GM10248 (cell line): ENCODE results near the gene SMIM35.

Source experiments
- CTCF ChIA-PET: fragments of 300-600 bp; sonication (Branson Sonifier 250); formaldehyde crosslinking; extraction: SDS; loops from one replicate; lab custom pipeline; 2021; ENCODE audit warnings: antibody characterized with exemption; lab: Yijun Ruan, JAX
- POLR2A ChIA-PET: fragments of 350-650 bp; sonication (Branson Sonifier 250); formaldehyde crosslinking; extraction: SDS; loops from one replicate; lab custom pipeline; 2020; ENCODE audit warnings: antibody characterized with exemption; lab: Yijun Ruan, JAX
- DNase-seq: peaks from one replicate; pipeline ENCODE4 v3.0.0; 2012; ENCODE audit errors: extremely low spot score
- TF ChIP-seq, protein P1 (sequence below): IDR thresholded peaks from 2 replicates; pipeline ENCODE4 v1.5.1; 2012; ENCODE audit warnings: mild to moderate bottlenecking, low read depth; ENCODE audit errors: extremely low read depth, missing control alignments, control extremely low read depth

SMIM35 gene

DNA sequence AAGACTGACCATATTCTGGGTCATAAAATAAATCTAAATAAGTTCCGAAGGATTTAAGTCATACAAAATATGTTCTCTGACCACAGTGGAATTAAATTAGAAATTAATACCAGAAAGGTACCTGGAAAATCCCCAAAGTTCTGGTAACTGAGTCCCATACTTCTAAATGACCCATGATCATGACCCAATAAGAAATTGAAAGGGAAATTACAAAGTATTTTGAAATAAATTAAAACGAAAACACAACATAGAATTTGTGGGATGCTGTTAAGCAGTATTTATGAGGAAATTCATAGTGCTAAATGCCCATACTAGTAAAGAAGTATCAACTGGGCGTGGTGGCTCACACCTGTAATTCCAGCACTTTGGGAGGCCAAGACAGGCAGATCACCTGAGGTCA, 123.9 kb downstream of the SMIM35 start:
- TF ChIP-seq, protein P1, sequence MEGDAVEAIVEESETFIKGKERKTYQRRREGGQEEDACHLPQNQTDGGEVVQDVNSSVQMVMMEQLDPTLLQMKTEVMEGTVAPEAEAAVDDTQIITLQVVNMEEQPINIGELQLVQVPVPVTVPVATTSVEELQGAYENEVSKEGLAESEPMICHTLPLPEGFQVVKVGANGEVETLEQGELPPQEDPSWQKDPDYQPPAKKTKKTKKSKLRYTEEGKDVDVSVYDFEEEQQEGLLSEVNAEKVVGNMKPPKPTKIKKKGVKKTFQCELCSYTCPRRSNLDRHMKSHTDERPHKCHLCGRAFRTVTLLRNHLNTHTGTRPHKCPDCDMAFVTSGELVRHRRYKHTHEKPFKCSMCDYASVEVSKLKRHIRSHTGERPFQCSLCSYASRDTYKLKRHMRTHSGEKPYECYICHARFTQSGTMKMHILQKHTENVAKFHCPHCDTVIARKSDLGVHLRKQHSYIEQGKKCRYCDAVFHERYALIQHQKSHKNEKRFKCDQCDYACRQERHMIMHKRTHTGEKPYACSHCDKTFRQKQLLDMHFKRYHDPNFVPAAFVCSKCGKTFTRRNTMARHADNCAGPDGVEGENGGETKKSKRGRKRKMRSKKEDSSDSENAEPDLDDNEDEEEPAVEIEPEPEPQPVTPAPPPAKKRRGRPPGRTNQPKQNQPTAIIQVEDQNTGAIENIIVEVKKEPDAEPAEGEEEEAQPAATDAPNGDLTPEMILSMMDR, result no peak
- no peak for DNase-seq
- CTCF ChIA-PET, result interaction anchor here (0.6 to 1.0 kb wide), 2 partner anchors 16 to 91 kb away, joined by 3 to 4 read pairs; no protein-coding TSS in a partner anchor
- POLR2A ChIA-PET, result no interaction called here

- TF ChIP-seq, protein P1, result no peak
- no peak for DNase-seq
- ChIA-PET POLR2A (no interaction called here), CTCF (interaction anchor here (1.1 to 2.6 kb wide), 2 partner anchors 16 to 154 kb away, joined by 4 to 19 read pairs; no protein-coding TSS in a partner anchor)
Measured at GRCh38 chr11:117961896-117962295, 124.9 kb downstream of the SMIM35 start.

DNA sequence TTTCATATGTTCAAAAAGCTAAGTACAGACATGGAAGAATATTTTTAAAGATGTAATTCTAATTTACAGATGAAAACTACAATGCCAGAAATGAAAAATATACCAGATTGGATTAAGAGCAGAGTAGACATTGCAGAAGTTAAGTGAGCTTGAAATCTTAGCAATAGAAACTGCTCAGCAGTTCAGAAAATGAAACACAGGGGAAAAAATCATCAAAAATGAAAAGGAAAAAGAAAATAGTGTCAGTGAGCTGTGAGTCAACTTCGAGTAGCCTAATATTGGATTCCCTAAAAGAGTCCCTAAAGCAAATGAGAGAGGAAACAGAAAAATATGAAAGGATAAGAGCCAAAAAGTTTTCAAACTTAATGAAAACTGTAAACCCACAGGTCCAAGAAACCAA, 126.4 kb downstream of the SMIM35 start:
- POLR2A ChIA-PET, result no interaction called here
- DNase-seq, result no peak
- CTCF ChIA-PET, result interaction anchor here (0.9 to 2.6 kb wide), 9 partner anchors 9 to 534 kb away, joined by 3 to 19 read pairs (median 4); no protein-coding TSS in a partner anchor
- TF ChIP-seq, protein P1, result no peak

DNA sequence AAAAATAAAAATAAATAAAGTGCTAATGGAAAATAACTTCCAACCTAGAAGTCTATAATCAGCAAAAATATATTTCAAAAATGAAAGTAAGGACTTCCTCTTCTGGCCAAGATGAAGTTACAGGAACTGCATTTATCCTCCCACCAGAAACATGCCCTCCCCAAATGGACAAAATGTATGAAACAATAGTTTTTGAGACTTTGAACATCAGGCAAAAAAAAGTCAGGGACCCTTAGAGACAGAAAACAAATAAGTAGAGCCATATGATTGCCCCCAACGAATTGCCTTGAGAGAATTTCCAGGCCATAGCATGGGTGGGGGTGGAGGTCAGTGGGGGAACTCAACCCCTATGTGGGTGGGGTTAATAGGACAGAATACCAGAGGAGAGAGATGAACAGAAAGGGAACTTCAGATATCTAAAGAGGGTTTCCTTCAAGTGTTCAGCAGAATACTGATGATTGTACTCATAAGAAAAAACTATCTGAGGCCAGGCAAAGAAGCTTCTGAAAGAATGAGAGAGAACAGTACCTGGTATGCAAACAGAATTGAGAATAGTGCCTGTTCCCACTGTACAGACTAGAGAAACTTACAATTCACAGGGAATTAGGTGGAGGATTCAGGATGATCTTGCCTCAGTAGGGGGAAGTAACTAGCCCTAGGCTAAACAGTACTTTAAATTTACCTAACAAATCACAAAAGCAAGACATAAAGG, 127.2 kb downstream of the SMIM35 start:
- TF ChIP-seq, protein P1, result no peak

GRCh38 chr11:117958949-117959348, 127.8 kb downstream of the SMIM35 start:
- DNase-seq, result no peak
- CTCF ChIA-PET, result no interaction called here
- POLR2A ChIA-PET, result no interaction called here
- TF ChIP-seq, protein P1, result no peak

More for the DNA sequence above, 127.2 kb downstream of the SMIM35 start:
- CTCF ChIA-PET, result interaction anchor here (0.9 to 2.6 kb wide), 9 partner anchors 9 to 533 kb away, joined by 3 to 19 read pairs (median 4); no protein-coding TSS in a partner anchor
- POLR2A ChIA-PET, result no interaction called here
- no peak for DNase-seq
